HG03378 (cell line): ENCODE data around the gene LRFN2.

Source experiments
- ATAC-seq: cut with Tn5 transposase; IDR thresholded peaks from one replicate; pipeline ENCODE4 v1.9.1; 2021; ENCODE audit warnings: mild to moderate bottlenecking, moderate library complexity; ENCODE audit not compliant: unreplicated experiment

LRFN2 gene

DNA sequence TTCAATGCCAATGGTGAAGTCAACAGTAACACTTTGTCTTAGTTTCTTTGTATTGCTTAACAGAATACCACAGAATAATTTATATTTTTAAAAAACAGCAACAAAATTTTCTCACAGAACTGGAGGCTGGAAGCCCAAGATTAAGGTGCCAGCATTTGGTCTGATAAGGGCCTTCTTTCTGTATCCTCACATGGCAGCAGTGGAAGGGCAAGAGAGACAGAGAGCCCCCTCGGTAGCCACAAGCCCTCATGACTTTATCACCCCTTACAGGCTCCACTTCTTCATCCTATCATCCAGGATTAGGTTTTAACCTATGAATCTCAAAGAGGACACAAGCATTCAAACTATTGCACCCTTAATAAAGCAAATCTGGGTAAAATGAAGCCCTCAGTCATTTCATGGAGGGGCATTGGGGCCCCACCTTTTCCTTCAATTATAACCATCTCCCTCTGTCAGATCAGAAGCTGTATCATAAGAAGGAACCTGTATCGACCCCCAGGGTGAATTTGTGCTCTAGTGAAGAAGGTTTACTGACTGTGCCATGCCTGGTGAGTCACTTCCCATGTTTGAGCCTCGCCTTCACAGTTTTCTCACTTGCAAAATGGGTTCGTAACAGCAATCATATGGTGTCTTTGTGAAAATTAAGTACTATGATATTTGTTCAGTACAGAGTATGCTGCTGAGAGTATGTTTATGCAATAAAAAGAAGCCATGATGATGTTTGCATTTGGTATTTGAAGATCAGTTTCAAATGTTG lies 178.2 kb downstream of the LRFN2 start:
- no peak for ATAC-seq

DNA sequence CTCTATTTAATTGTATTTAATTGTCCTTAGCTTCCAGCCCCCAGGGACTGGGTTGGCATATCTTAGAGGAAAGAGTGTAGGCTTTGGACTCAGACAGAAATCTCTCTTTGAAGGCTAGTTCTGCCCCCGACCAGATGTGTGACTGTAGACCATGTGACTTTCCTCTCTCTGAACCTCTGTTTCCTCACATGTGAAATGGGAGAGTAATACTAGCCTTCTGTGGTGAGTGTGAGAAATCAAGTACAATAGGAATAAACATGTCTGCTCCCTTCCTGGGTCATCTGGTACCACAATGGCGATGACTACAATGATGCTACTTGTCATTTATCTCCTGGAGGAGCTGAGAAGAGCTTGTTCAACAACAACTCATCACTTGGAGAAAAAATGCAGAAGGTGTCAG lies 179.9 kb downstream of the LRFN2 start:
- ATAC-seq: no peak

DNA sequence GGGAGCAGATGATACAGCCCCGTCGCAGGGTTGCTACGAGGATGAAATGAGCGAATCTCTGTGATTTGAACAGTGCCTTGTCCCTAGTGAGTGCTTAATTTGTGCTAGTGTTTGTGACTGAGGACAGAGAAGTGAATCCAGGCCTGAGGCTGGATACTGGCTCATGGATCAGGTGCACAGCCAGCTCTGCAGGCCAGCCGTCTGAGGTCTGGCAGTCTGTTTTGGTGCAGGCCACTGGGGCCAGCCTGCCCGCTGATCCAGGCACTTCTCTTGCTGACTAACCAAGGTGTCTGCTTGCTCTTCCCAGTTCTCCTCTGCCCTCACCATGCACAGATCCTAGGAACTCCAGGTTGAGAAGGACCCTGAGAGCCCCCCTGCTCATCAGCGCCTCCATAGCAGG lies 181.0 kb downstream of the LRFN2 start:
- ATAC-seq: no peak

DNA sequence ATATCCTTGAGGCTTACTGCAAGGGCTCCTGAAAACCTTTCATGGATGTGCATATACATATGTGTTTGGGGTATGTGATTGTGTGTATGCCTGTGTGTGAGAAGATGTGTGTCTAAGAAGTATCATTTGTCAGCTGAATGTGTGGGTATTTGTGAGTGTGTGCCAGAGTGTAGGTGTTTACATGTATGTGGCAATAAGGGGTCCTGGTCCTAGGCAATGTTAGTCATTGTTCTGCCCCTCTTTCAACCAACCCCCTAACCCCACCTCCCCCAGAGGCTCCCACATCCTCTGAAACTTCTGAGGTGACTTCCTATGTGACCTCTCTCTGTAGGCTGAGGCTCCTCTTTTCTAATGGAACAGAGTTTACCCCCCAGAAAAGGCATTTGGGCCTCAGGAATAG lies 186.4 kb downstream of the LRFN2 start:
- no peak for ATAC-seq

DNA sequence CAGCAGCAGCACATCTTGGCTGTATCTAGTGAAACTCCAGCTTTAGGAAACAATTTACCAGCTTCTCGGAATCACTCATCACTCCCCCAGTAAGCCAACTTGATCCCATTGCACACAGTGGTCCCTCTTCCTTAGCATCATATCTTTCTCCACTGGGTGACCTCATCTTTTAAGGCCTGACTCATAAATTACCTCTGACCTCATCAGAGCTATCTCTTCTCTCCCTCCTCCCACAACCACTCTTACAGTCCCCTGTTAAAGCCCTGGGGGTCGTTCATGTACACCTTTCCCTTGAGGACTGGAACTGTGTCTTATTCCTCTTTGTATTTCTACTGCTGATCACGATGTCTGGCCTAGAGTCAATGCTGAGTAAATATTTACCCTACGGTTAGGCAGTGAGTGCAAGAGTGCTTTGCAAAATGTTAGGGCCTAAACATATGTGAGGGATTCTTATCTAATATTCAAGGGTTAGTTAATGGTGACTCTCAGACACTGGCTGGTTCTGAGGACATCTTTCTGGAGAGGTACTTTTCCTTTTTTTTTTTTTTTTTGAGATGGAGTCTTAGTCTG lies 187.2 kb downstream of the LRFN2 start:
- no peak for ATAC-seq

DNA sequence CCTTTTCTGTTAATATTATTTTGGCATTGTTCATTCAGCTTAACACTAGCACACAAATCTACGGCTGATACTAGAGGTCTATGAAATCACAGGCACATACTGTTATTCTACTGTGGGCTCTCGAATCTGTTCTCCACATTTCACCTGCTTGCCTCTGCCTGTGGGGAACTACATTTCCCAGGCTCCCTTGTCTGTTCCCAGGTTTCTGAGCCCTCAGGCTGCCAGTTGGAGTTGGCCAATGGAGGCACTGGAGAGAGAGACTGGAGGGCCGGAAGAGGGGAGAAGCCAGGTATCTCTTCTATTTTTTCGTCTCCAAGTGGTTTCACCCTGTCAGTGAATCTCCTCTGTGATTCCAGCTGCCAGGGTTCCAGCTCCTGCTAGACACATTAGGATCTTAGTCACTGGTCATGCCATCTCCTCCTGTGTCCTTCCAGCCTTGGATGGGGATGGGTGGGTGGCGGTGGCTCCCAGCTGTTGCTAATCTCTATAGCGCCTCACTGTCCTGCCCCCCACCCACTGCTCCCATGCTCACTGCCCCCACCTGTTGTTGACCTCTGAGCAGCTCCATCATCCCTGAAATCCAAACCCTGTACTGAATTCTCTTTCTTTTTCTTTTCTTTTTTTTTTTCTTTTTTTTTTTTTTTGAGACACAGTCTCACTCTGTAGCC lies 188.2 kb downstream of the LRFN2 start:
- ATAC-seq: no peak

DNA sequence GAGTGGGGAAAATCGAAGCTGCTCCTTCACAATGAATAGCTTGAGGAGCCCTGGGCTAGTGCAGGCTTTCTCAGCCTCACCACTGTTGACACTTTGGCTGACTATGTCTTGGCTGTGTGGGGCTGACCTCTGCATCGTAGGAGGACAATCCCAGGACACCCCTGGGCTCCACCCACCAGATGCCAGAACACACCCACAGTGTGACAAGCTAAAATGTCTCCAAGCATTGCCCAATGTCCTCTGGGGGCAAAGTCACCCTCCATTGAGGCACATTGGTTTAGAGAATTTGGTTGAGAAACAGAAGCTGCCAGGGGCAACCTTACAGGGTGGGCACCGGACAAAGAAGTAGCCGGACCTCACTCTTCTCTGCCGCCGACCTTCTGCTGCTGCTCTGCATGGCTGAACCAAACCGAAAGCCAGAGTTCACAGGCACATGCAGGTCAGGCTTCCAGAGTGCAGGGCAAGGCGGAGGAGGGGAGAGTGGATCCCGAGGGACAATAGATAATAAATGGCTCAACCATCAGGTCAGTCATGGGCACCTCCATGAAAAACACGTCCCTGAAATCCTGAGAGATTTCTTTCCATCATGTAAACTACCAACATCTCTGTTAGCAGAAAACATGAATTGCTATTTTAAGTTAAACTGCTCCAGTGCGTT lies 189.0 kb downstream of the LRFN2 start:
- no peak for ATAC-seq

DNA sequence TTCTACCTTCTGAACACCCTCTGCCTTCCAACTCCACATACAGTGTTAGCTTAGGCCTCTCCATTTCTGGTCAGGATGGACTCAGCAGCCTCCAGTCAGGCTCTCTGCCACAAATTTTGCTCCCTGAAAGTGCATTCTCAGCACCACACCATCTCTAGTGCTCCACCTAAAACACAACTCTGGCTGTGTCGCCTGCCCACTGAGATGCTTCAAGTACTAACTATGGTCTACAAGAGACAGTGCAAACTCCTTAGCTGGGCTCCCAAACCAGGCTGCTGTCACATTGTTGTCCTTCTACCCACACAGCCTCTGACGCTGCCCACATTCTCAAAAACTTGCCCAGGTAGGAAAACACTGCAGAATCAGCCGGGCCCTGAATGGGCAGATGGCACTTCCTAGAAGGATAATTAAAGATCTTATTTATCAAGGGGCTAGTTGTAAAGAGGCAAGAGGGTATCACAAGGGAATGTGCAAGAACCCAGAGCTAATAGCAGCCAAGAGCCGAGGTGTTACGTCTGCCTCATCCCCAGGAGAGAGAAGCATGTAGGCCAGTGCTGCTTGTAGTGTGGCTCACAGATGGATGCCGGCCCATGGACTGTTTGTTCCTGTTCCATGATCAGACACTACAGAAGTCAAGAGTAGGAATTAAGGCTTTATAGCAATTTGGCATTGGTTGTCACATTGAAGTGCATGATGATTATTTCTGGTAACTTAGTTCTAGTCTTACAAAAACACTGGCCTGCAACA lies 189.7 kb downstream of the LRFN2 start:
- no peak for ATAC-seq

DNA sequence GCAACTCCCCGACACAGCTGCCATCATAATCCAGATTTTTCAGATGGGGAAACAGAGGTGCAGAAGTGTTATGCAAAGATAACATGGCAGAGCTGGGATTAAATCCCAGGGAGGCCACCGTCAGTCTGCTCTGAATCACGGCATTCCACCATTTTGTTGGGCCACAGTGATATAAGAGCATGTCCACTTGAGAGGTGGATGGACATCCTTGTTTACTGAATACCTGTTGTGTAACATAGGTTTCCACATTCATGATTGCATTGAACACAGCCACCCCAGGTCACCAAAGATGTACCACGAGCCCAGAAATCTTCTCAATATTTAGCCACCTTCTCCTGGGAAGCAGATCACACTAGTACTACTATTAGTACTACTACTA lies 191.5 kb downstream of the LRFN2 start:
- no peak for ATAC-seq

DNA sequence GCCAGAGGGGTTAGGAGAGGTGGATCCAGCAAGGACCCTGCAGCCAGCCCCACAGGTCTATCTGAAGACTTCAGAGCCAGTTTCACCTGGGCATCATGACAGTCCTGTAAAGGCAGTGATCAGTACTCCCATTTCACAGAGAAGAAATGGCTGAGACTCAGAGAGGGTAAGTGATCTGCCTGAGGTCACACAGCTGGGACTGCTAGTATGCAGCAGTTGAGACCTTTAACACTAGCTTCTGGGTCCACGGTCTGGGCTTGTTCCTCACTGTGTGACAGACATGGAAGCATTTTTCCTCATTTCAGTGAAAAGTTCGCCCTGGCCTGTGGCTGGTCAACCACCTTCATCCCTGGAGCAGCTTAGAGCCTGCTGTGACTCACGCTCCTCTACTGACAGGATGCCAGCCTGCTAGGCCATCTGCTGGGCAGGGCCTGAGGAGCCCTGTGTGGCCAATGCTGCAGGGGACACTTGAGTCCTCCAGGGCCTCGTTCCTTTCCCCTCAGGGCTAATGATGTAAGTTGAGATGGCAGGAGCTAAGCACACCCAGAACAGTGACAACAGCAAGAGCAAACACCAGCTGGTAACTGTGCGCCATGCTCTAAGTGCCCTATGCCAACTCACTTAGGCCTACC lies 192.0 kb downstream of the LRFN2 start:
- ATAC-seq: no peak

DNA sequence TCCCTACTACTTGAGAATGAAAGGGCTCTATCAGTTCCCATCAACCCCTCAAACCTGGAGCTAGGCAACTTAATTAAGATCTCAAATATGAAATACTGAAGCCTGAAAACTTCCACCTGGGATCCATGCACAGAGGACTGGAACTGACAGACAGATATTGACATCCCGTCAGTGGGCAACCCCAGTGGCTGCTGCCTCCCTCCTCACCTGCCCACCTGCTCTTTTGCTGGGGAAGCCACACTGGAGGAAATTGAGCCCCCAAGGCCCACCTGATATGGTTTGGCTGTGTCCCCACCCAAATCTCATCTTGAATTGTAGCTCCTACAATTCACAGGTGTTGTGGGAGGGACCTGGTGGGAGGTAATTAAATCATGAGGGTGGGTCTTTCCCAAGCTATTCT lies 192.8 kb downstream of the LRFN2 start:
- ATAC-seq: no peak

DNA sequence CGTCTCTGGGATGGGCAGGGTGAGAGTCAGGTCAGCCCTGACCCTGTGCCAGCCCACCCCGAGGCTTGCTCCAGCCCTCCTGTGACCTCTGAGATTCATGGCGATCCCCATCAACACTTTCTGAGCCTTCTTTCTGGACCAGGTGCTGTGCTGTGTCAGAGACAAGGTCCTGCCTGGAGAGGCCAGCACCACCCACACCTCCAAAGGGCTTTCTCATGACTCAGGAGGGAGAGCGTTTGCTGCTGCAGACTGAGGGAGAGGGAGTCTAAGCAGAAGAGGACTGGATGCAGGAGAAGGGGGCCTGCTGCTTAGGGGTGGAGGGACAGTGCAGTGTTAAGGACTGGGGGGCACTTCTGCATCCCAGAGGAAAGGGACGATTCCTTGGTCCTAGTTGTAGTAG lies 193.5 kb downstream of the LRFN2 start:
- ATAC-seq: no peak

DNA sequence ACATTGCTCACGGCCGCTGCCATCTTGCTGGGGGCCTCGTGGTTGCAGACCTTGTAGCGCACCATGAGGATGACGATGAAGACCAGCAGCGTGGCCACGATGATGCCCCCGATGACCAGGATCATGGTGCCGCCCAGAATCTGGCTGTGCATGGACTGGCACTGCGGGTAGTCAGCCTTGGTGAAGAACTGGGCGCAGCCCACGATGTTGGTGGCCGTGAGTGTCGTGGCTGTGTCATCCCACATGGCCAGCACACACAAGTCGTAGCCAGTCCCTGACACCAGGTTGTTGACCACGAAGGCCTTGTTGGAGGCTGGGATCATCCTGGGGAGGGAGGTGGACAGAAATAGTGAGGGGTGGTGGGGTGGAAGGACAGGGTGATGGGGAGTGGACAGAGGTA lies 194.6 kb downstream of the LRFN2 start:
- ATAC-seq: no peak

DNA sequence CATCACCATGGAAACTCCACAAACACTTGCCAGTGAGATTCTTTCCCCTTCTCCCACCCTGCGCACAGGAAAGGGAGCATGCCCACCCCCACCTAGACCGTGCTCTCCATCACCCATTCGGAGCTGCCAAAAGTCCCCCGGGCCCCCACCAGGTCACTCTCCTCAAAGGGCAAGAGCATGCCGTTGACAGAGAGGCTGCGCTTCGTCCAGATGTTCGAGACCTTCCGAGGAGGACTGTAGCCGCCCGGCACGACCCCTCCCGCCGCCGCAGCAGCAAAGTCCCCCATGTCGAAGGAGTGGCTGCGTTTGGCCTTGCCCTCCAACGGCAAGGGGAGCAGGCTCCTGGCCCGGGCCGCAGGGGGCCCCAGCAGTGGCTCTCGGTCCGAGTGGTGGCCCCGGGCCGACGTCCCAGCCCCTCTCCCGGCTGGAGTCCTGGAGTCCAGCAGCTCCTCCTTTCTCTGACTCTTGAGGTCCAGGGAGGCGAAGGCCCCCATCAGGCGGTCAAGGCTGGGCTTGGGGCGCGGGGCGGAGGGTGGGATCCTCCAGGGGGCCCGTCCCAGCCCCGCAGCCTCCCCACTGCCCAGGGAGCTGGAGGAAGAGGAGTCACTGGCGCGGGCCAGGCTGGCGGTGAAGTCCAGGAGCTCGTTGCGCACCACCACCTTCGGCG lies 195.2 kb downstream of the LRFN2 start:
- no peak for ATAC-seq

DNA sequence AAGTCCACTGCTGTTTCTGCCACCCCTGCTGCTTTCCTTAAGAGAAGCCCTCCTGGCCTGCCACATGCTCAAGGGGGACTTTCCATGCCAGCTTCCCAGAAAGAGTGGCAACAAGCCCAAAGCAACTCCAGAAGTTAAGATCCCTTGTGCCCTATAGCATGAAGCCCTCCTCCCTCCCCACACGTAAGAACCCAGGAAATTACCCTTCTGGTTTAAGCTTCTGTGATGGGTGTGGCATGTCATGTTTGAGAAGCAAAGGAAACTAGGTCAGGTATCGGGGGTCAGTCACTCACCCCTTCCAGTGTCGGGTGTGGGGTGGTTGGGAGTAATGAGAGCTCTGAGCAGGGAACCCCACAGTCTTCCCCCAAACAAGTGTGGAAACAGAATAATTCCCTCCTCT lies 196.1 kb downstream of the LRFN2 start:
- no peak for ATAC-seq

DNA sequence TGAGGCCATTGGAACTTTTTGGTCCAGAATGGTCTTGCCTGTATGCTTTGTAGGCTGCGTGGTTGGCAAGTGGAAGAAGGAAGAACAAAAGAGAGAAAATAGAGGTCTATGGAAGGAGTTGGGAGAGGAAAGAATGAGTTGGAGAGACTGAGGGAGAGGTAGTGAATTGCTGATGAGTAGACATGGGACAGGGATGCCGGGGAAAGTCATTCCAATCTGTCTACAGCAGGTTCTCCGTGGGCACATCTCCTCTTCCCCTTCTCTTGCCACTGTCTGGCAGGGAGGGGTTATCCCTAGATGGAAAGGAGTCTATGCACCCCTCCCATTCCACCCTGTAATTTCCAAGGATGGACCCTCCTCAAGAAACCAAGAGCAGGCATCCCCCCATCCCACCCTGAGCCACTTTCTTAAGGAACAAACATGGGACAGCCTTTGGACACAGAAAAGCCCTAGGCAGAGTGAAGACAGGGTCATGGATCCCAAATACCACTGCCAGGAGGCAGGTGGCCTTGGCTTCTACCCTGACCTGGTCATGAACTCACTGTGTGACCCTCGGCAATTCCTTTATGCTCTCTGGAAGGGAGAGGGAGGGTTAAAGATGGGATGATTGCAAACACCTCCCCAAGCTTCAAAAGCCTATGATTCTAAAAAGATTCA lies 196.9 kb downstream of the LRFN2 start:
- no peak for ATAC-seq

DNA sequence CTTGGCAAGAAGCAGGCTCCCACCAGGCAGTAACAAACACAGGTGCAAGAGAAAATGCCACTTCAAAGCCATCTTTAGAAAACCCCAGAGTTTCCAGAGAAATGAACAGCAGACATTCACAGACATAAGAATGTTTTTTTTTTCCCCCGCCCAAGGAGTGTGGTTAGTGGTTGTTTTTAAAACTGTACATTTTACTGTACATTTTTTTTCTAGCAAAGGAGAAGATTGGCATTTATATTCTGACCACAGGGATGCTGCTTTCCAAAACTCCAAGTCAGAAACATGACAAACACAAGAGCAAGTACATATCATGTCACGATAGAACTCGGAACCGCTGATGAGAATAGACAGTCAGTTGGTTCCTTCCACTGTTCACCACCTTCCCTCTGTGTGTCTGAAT lies 197.9 kb downstream of the LRFN2 start:
- no peak for ATAC-seq

DNA sequence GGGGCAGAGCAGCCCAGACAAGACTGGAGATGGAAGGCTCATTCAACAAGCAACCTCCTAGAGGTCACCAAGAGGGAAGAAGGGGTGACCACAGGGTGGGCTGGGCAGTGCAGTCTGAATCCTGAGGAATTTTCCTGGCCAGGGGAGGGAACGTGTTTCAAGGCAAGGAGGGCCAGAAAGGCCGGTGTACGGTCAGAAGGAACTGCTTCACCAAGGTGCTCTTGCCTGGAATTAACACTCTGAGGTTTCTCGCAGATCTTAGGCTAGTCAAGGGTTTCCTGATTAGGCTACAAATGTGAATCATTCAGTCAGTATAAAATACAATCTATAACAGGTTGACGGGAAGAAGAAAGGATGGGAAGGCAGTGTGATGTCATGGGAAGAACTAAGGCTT lies 199.3 kb downstream of the LRFN2 start:
- ATAC-seq: no peak

DNA sequence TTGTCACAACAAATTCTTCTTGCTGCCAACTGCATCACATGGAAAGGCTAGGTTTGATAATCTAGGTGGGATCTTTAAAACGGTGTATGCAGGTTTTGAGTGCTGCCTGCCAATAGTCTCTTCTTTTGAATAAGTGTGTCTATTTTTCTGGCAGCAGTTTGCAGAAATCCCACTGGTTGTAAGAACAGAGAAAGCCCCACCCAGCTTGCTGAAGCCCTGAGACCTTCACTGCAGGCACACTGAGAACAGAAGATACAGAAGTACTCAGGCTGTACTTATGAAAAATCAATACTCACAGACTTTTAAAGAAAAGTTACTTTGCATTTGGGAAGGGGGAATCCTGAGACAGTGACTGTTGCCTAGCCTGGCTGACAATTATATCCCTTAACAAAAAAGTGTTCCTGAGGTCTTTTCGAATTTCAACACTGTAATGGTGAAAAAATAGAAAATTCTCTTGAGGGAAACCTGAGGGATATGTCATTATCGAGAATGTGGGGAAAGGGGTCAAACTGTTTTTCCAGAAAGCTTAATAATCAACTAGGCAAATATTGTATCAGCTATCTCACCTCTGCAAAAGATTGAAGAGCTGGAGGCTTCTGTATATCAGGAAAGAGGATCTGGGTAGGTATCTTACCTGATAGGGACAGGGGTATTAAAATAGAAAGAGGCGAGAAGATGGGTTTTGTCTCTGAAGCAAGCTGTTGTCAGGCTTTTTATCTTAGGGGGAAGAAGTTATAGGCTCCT lies 199.9 kb downstream of the LRFN2 start:
- ATAC-seq: no peak
